Measurements from ENCODE around the gene RASIP1.
"Not testable (repeated sequence)": the region's sequence is repeated elsewhere in the genome, so short reads cannot be mapped to it uniquely, and the experiment has no call there.

The RASIP1 gene

GRCh38 chr19:48737360-48737998 lies 2.9 kb downstream of the RASIP1 start:
- in situ Hi-C loops (cut with MboI; ENCODE audit: low sequenced_read_pairs): no loop called here

DNA sequence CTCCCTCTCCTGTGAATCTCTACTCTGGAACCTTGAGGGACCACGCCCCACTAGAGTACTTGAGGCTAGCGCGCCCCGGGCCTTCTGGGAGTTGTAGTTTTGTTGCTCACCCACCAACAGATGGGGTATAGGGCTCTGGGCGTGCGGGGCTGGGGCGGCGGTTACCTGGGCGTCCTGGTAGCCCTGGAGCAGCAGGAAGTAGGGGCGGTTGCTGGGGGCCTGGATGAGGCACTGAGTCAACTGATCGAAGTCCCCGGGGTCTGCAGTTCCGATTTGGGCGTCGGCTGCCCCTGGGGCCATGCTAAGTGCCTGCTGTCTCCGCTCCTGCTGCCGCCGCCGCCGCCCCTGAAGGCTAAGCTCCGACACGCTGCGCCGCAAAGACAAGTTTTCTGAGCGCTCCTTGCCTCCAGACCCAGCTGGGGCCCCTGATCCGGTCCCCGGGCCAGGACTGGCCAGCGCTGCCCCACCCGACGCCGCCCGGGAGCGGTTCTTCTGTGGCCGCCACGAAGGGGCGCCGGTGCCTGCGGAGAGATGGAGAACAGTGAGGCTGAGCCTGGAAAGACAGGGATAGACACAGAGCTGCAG lies 5.3 kb downstream of the RASIP1 start:
- in situ Hi-C loops (cut with MboI; ENCODE audit: low sequenced_read_pairs): no loop called here

GRCh38 chr19:48734625-48735024 lies 5.8 kb downstream of the RASIP1 start:
- in situ Hi-C loops (cut with MboI; ENCODE audit: low sequenced_read_pairs): no loop called here

DNA sequence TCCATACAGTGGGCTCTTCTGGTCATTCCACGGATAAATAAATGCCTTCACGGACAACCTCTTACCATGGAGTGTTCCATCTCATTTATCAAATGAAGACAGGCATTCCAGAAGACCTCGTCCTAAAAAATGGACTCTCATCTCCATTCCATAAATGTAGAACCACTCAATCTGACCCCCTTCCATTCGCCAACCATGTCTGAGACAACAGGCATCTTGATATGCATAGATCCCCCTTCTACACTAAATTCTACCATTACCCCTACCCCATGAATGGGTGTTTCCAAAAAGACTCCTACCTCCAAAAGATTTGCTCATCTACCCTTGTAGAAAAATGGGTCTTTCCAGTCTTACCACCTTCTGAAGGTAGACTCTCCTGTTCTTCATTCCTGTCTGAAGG lies 9.0 kb downstream of the RASIP1 start:
- in situ Hi-C loops (cut with MboI; ENCODE audit: low sequenced_read_pairs): no loop called here

DNA sequence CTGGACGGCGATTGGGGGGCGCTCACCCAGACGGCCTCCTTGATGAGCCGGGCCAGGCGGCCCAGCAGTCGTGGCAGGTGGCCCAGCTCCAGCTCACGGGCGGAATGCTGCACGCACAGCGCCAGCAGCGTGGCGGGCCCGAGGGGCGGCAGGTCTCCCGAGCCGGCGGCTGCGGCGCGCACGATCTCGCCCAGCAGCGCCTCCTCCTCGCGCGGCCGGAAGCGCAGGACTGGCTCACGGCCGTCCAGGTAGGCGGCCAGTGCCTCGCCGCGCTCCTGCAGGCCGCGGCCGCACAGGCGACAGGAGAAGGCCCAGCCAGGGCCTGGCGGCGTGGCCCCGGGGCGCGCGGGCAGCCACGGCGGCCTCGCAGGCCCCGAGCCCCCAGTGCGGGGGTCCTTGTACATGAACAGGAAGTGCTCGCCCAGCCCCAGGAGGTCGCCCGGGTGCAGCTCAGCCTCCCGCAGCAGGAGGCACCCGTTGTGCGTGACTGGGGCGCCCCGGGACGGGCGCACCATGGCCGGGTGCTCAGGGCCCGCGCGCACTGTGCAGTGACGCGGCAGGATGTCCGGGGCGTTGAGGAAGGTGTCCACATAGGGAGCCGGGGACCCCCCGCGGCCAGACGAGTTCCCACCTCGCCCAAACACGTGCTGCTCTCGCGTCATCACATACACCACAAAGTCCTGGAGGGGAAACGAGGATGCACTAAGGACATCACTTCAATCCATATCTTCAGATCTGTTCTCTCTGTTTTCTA lies 11.3 kb downstream of the RASIP1 start:
- in situ Hi-C loops (cut with MboI; ENCODE audit: low sequenced_read_pairs): no loop called here

GRCh38 chr19:48726556-48726955 lies 13.9 kb downstream of the RASIP1 start:
- in situ Hi-C loops (cut with MboI; ENCODE audit: low sequenced_read_pairs): no loop called here

- in situ Hi-C loops (cut with MboI; ENCODE audit: low sequenced_read_pairs): no loop called here
Observed at GRCh38 chr19:48724796-48725753, 15.3 kb downstream of the RASIP1 start.

GRCh38 chr19:48722196-48722708 lies 18.2 kb downstream of the RASIP1 start:
- in situ Hi-C loops (cut with MboI; ENCODE audit: low sequenced_read_pairs): no loop called here

DNA sequence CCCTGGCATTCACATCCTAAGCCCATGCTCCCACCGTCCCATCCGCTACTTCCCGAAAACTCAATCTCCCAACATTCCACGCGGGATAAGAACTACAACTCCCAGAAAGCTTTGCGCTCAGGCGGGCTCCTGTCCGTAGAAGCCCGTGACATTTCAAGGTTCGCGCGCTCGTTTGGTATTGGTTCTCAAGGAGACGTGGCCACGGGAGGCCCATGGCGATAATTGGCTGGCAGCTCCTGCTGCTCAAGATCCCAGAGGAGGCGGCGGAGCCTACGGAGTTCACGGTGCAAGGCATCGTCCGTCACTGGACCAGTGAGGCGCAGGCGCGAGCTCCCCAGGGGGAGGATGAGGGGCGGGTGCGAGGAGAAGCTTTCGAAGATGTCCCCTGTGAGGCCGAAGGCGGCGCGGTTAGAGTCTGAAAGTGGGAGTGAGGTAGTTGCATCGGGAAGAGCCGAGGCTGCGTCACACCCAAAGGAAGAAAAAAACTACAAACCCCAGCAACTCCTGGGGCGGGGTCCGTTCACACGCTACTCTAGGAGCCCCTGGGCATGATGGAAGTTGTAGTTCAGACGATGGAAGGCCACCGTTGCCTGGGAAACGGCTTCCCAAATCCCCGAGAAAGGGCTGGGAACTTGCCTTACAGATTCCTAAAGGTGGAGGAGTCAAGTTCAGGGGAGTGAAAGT lies 19.7 kb downstream of the RASIP1 start:
- in situ Hi-C loops (cut with MboI; ENCODE audit: low sequenced_read_pairs): no loop called here

- in situ Hi-C loops (cut with MboI; ENCODE audit: low sequenced_read_pairs): no loop called here
Observed at GRCh38 chr19:48720251-48720612, 20.2 kb downstream of the RASIP1 start.

GRCh38 chr19:48719263-48720171 lies 20.9 kb downstream of the RASIP1 start, which contains the start of gene MAMSTR:
Gene MAMSTR (minus strand): TSS chr19:48719725. CDS start chr19:48719031, 694 bp downstream.
- in situ Hi-C loops (cut with MboI; ENCODE audit: low sequenced_read_pairs): no loop called here

DNA sequence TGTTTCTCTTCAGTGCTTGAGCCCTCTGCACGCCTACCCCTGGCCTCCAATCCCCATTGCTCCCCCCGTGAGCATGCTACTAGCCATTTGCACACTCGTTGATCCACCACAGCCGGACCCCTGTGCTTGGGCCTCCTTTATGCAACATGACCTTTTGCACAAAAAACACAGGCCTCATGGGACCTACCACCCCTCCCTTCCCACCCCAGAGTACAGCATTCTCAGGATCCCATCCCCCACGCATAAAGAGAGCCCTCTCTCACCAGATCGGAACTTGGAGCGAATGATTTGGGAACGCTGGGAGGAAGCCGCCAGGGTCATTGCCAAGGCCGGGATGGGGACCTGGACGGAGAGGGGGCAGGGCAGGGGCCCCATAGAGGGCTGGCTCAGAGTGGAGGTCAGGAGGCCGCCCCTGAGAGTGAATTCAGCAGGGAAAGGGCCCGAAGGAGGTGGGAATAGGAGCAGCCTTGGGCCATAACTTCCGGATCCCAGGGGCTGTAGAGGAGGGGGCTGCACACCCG lies 21.6 kb downstream of the RASIP1 start:
- in situ Hi-C loops (cut with MboI; ENCODE audit: low sequenced_read_pairs): no loop called here

DNA sequence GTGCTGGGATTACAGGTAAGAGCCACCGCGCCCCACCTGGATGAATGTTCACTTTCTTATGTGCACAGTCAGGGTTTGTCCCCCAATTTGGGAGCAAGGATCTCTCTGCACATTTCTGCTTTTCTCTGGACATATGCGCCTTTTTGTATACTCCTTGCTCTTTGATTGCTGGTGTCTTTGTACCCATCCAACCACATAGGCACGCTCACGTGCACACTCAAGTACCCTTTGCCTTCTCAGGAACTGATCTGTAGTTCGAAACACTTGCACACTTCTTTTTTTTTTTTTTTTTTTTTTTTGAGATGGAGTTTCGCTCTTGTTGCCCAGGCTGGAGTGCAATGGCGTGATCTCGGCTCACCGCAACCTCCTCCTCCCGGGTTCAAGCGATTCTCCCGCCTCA lies 22.3 kb downstream of the RASIP1 start:
- in situ Hi-C loops (cut with MboI; ENCODE audit: low sequenced_read_pairs): not testable (repeated sequence)

GRCh38 chr19:48716562-48717291 lies 23.7 kb downstream of the RASIP1 start:
- in situ Hi-C loops (cut with MboI; ENCODE audit: low sequenced_read_pairs): no loop called here

GRCh38 chr19:48715681-48716171 lies 24.7 kb downstream of the RASIP1 start:
- in situ Hi-C loops (cut with MboI; ENCODE audit: low sequenced_read_pairs): no loop called here

DNA sequence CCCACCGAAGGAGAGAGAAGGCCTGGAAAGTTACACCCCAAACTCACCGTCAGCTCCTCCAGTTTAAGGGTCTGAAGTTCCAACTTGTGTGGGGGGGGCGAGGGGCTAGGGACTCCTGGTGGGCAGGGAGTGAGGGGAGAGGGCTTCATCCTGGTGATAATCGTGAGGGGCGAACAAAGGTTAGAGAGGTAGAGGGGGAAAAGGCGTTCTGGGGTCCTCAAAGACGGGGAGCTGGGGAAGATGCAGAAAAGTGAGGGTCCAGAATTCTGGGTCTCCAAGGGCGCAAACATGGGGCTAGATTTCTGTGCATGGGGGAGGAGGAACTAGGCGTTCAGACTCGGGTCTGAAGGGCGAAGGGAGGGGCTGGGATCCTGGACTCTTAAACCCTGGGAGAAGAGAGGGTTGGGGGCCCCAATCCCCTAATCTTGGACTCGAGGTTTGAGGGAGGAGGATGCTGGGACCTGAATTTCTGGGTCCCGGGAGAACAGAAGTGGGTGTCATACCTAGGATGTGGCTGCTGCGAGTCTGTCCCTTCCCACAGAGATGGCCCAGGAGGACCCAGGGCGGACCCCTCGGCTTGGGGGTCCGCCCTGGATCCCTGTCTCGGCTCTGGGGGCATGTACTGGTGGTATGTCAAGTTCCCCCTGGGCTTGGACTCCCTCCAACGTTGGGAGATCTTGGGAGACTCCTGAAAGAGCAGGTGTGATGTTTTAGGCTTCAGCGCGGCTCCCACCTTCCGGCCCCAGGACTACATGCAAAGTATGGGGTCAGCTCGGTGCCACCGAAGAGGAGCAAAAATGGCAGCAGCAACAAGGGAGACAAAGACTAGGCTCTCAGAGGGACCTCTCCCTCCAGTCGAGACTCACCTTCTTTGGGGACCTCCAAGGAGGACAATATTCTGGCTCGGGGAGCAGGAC lies 25.4 kb downstream of the RASIP1 start:
- in situ Hi-C loops (cut with MboI; ENCODE audit: low sequenced_read_pairs): no loop called here
